GM04503 (cell line): ENCODE measurements around the gene SUSD3.

Experiments used
- DNase-seq: peaks from one replicate; pipeline ENCODE4 v3.0.0-alpha.2; 2012; ENCODE audit warnings: low read depth

Gene SUSD3

DNA sequence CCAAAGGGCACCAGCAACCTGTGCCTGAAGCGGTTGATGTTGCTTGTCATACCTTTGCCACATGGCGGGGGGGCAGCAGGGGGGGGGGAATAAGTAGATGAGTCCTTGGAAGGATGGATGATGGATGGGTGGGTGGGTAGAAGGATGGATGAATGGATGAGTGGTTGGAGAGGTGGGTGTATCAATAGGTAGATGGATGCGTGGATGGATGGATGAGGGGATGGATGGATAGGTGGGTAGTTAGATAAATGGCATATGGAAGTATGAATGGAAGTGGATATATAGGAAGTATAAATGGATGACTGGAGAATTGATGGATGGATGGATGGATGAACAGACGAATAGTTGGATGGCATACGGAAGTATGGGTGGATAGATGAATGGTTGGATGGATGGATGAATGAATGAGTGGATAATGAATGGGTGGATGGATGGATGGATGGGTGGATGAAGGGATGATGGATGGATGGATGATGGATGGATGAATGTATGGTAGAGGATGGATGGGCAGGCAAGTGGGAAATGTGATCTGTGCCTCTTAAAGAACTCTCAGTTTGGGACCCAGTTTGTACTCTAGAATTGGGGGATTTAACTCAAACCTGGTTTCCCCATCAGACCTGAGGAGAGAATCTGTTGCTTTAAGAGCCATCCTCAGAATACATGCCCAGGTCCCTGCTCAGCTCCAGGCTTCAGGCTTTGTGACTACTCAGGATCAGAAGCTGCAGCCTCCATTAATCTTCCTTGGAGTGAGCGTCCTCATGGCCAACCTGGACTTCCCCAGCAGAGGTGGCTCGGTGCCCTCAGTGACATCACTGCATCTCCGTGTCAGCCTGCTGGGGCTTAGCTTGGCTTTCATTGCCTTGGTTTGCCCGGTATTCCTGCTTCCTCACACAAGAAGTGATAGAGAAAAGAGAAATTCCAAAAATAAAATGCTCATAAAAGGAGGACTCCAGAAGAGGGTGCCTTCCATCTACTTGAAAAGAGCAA lies 27.6 kb upstream of the SUSD3 start:
- DNase-seq, result no peak

DNA sequence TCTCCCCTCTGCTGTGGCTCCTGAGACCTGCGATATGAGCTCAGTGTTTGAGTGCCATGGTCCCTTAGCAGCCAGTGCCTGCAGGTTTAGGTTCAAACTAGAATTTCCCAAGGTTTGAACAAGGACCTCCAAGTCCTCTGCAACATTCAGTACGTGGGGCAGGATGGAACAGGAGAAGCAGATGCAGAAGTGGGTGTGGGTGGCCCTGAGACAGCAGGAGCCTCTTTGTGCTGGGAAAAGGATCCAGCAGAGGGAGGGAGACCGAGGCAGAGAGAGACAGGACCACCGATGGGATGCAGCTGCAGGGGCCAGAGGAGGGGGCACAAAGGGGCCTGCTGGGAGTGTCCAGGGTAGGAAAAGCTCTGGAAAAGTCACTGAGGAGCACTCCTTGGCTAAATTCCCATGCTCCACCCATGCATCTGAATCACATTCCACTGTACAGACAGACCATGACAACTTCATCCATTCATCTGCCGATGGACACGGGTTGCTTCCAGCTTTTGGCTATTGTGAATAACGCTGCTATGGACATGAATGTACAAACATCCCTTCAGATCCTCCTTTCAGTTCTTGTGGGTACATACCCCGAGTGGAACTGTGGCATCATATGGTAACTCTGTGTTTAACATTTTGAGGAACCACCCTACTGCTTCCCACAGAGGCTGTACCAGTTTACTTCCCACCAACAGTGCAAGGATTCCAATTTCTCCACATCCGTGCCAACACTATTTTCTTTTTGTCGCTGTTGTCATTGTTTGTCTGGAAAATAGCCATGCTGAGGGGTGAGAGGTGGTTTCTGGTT lies 26.7 kb upstream of the SUSD3 start:
- no peak for DNase-seq

- no peak for DNase-seq
Observed at GRCh38 chr9:93032545-93032944, 26.0 kb upstream of the SUSD3 start.

DNA sequence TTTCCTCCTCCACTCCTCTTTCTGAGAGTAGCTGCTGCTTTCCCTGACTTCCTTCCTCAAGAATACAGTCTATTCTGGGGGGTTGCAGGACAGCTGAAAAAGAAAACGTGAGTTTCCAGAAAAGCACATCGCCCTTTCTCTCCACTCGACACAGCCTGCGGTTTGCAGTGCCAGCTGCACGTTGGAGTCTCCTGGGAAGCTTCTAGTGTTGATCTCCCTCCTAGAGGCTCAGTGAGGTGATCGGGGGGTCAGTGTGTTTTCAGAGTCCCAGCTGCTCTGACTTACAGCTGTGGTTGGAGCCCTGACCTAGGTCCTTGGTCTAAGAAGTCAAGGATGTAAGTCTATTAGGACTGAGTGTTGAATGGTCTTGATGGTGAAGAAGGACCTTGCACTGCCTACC lies 25.0 kb upstream of the SUSD3 start:
- no peak for DNase-seq

- no peak for DNase-seq
Observed at GRCh38 chr9:93035106-93035660, 23.3 kb upstream of the SUSD3 start.

- no peak for DNase-seq
Observed at GRCh38 chr9:93035821-93036351, 22.6 kb upstream of the SUSD3 start.

DNA sequence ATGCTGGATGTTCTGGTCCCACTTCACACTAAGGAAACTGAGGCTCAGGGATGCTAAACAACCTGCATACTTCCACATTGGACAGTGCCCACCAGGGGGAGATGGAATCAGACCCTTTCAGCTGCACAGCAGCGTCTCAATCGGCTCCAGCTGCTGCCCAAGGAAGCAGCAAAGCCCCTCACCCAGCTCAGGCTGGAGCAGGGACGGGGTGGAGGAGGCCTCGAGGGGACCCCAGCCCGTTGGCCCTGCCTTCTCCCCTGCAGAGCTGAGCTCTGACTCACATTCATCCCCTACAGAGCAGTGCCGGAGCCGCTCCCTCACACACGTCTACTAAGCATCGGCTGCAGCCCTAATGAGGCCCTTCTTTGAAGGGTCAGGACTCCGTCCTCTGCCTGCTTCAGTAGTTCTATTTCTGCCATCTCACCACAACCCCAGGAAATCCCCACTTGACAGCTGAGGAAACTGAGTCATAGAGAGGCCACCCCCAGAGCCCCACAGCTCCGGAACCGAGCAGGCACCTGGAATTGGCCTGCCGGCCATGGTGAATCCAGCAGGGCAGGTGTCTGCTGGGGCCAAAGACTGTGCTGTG lies 21.5 kb upstream of the SUSD3 start:
- no peak for DNase-seq

GRCh38 chr9:93037476-93037971 lies 21.0 kb upstream of the SUSD3 start:
- no peak for DNase-seq

GRCh38 chr9:93038918-93039317 lies 19.6 kb upstream of the SUSD3 start:
- DNase-seq, result no peak

- DNase-seq, result no peak
Observed at GRCh38 chr9:93039456-93039855, 19.0 kb upstream of the SUSD3 start.

DNA sequence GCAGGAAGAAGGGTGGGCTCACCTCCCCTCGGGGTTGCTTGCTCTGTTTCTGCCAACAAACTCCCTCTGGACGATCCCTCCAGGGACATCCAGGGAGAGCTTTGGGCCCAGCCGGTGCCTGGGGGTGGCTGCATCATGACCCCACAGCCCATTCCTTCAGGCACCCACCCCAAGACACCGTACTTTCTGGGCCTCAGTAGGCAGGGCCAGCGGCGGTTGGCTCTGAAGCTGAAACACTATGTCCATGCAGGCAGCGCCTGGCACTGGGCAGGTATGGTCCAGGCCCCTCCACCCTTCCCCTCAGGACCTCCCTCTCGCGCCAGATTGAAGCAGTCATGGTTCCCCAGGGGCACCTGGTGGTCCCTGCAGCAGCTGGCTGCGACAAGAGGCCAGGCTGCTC lies 18.5 kb upstream of the SUSD3 start:
- no peak for DNase-seq

DNA sequence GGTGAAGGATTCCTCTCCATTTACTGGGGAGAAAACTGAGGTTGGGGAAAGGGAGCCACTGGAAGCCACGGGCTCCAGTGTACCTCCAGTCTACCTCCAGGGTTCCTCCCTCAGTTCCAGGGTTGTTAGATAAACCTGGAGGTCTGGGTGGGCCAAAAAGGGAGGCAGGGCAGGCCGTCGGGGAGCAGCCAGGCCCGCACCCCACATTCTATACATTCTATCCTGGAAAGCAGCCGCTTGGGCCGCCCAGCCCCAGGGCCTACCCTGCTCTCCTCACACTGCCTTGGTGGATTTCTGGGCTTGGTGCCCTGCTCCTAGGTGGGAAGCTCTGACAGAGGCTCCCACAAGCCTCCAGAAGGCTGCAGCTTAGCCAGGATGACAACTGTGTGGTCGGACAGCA lies 18.1 kb upstream of the SUSD3 start:
- DNase-seq, result no peak

DNA sequence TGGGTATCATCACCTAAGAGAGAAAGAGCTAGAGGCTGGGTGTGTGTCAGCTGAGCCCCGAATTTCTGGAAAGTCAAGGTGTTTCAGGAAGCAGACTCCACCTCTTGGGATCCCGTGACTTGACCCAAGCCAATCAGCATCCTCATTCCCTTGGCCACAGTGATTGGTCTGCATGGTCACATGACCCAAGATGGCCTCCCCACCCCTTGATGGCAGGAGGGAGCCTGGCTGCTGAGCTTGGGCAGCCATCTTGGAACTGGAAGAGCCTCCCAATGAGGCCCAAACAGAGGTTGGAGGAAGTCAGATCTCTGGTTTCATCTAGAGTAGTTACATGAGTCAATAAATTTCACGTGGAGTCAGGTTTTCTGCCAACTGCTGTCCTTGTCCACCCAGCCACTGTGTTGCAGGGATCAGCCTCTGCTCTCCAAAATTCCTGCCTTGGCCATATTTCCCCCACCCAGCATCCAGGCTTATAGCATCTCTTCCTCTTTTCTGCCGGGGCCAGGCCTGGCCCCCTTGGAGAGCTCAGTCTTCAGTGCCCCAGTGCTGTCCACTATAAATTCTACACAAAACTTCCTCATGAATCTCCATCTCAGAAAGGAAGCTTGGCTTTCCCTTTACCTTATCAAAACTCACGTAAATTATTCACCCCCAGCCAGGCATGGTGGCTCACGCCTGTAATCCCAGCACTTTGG lies 17.2 kb upstream of the SUSD3 start:
- no peak for DNase-seq

DNA sequence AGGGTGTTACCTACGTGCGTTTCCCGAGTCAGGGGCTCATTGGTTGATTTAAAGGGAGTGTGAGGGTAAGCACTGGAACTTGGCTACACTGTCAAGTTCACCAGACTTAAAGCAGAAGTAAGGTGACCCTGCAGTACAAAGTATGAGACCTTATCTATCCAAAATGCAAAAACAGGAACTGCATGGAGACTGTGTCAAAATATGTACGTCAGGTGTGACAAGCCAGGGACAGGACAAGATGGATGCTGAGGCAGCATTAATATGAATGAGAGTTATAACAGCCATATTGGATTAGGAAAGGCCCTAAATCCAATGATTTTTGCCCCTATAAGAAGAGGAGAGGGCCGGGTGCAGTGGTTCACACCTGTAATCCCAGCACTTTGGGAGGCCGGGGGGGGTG lies 15.4 kb upstream of the SUSD3 start:
- no peak for DNase-seq

DNA sequence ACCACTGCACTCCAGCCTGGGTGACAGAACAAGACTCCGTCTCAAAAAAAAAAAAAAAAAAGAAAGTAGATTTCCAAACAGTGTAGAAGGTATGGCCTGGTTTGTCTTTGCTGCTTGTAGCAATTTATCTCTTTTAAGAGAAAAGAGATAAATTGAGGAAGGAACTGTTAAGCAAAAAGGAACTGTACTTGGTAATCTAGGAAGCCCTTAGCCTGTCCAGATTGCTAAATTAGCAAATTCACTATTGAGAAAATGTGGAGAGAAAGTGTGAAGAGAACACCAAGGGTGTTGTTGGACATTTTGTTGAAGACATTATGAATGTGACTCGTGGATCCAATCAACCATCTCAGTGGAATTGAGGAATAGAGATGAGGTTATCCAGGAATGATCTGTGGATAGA lies 13.0 kb upstream of the SUSD3 start:
- DNase-seq, result no peak

- DNase-seq, result no peak
Observed at GRCh38 chr9:93048566-93049448, 9.7 kb upstream of the SUSD3 start.

GRCh38 chr9:93049491-93049890 lies 9.0 kb upstream of the SUSD3 start:
- no peak for DNase-seq

- DNase-seq, result no peak
Observed at GRCh38 chr9:93050231-93050630, 8.3 kb upstream of the SUSD3 start.

- peak; percentile 53 for DNase-seq
Observed at GRCh38 chr9:93051680-93052089, 6.8 kb upstream of the SUSD3 start.

DNA sequence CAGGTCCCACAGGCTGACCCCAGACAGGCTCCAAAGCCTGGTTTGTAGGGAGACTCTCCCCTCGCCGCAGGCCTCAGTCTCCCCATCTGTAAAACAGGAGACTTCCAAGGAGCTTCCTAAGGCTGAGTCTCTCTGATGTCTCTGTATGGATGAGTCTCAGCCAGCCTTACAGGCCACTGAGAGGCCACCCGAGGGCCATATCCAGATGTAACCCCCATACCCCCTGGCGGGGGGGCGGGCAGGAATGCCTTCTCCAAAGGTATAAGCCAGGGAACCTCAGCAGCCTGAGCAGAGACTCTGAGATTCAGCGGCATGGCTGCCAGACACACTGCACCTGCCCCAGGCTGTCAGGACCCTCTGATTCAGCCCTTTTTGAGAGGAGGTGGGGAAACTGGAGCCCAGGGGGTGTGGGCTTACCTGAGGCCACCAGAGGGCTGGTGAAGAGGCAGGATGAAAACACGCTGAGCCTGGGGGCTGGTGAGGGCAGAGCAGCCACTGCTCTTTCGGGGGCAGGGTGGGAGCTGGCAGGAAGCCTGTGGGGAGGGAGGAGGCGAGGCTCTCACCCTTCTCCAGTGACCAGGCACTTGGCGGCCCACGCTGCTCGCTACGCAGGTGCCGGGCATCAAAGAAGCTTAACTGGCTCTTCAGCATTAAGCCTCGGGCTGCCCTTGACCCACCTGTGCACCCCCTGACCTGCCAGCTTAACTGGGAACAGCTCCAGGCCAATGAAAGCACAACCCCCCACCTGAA lies 5.5 kb upstream of the SUSD3 start:
- DNase-seq, result no peak
